Gastroesophageal sphincter (tissue), 4 donors: Measurements from ENCODE around the gene PTPN3. TPM values are rescaled to one million over a fixed set of nuclear protein-coding genes. Genes with fewer than 3 reads are reported as not detected.

Experiments
- ATAC-seq: fragments of 150-250 bp; one replicate; pipeline ENCODE4 v1.9.1; 2016; ENCODE audit warnings: mild to moderate bottlenecking, moderate library complexity
- H3K27ac ChIP-seq, 4 donors: fragments of 200-600 bp; sonication (generic) in 3 of 4; 1 replicate in 3 of 4; 2 replicates in 1 of 4; pipeline ENCODE4 v1.5.1; 2016 to 2019
- H3K27me3 ChIP-seq: fragments of 200-600 bp; sonication (generic); one replicate; pipeline ENCODE4 v1.5.1; 2019
- H3K36me3 ChIP-seq, 2 donors: fragments of 200-600 bp; sonication (generic); one replicate each; pipeline ENCODE4 v1.5.1; 2019; ENCODE audit warnings: control low read depth in 1 of 2
- H3K4me1 ChIP-seq, 3 donors: fragments of 200-600 bp; sonication (generic); 1 replicate in 2 of 3; 2 replicates in 1 of 3; pipeline ENCODE4 v1.5.1; 2016 to 2019; ENCODE audit warnings: control low read depth in 2 of 3
- H3K4me3 ChIP-seq, 2 donors: fragments of 200-600 bp; sonication (generic); one replicate each; pipeline ENCODE4 v1.5.1; 2019; ENCODE audit warnings: mild to moderate bottlenecking in 1 of 2, moderate library complexity in 1 of 2
- H3K9me3 ChIP-seq, 3 donors: fragments of 200-600 bp; sonication (generic); one replicate each; pipeline ENCODE4 v1.5.1; 2017 to 2019; ENCODE audit warnings: control low read depth in 2 of 3
- CTCF ChIP-seq, 4 experiments: fragments of 200-600 bp in 2 of 4; fragments of 450-650 bp in 2 of 4; sonication (generic) in 1 of 4; IDR thresholded peaks; one replicate each; pipeline ENCODE4 v1.5.1; 2017 to 2019; ENCODE audit warnings: antibody characterized with exemption in 4 of 4, mild to moderate bottlenecking in 2 of 4, moderate library complexity in 2 of 4
- EP300 ChIP-seq: sonication (generic); formaldehyde crosslinking; IDR thresholded peaks from one replicate; pipeline ENCODE4 v1.6.1; 2017; ENCODE audit warnings: antibody characterized with exemption, mild to moderate bottlenecking
- POLR2A ChIP-seq, 2 donors: fragments of 450-650 bp; IDR thresholded peaks; one replicate each; pipeline ENCODE4 v1.6.1; 2017; ENCODE audit warnings: antibody characterized with exemption in 2 of 2, mild to moderate bottlenecking in 2 of 2, moderate library complexity in 1 of 2
- POLR2AphosphoS5 ChIP-seq: sonication (generic); formaldehyde crosslinking; IDR thresholded peaks from one replicate; pipeline ENCODE4 v1.6.1; 2017; ENCODE audit warnings: antibody characterized with exemption
- WGBS, 2 donors: methylation state at CpG; one replicate each; pipeline ENCODE4 v1.1.5; 2018; ENCODE audit warnings: low coverage in 1 of 2; 5-methylcytosine and 5-hydroxymethylcytosine counted together
- total RNA-seq, 4 donors: library from RNA; depleted of rRNA; stranded (reverse); fragments of >200 nt; gene quantifications; one replicate each; pipeline ENCODE4 v1.1.0, GENCODE V29; 2016

Gene PTPN3
- total RNA-seq, 4 donors from 2014 or later, result 1.2 to 3.4 (median 1.6) TPM

GRCh38 chr9:109491590-109491989 is 6.5 kb downstream of the PTPN3 start:
- no peak overlapping the region for H3K4me3 ChIP-seq
- no peak for ATAC-seq
- no peak for TF ChIP-seq EP300
- TF ChIP-seq CTCF (IDR thresholded peaks at IDR 0.05), result no peak
- no peak for TF ChIP-seq POLR2A (IDR thresholded peaks at IDR 0.05)
- TF ChIP-seq POLR2AphosphoS5, result no peak
- no peaks in the 10 kb centered on the region for H3K9me3 ChIP-seq
- H3K36me3 ChIP-seq, result no peaks in the 10 kb centered on the region
- WGBS, 2 donors, result 64 to 71% methylated on average over 1 to 2 of the region's 2 CpGs
- H3K4me1 ChIP-seq, result no peaks in the 10 kb centered on the region
- H3K27ac ChIP-seq, result no peak overlapping the region
- H3K27me3 ChIP-seq, result peaks cover 28% of the 10 kb centered on the region

- TF ChIP-seq EP300 (no peak), POLR2AphosphoS5 (no peak), CTCF (IDR thresholded peaks at IDR 0.05) (no peak), POLR2A (IDR thresholded peaks at IDR 0.05) (no peak)
- H3K4me3 ChIP-seq, result no peak overlapping the region
- no peaks in the 10 kb centered on the region for H3K36me3 ChIP-seq
- H3K4me1 ChIP-seq, result no peaks in the 10 kb centered on the region
- 72 to 89% methylated on average over 5 to 7 of the region's 7 CpGs for WGBS, 2 donors
- no peaks in the 10 kb centered on the region for H3K9me3 ChIP-seq
- no peak overlapping the region for H3K27ac ChIP-seq
- peaks cover 5% of the 10 kb centered on the region for H3K27me3 ChIP-seq
- ATAC-seq, result no peak
Observed at GRCh38 chr9:109488791-109489492, 9.2 kb downstream of the PTPN3 start.

- Histone ChIP-seq H3K4me3 (no peak overlapping the region), H3K4me1 (no peaks in the 10 kb centered on the region), H3K27me3 (no peaks in the 10 kb centered on the region), H3K27ac (no peak overlapping the region), H3K36me3 (no peaks in the 10 kb centered on the region), H3K9me3 (no peaks in the 10 kb centered on the region)
- TF ChIP-seq POLR2A (IDR thresholded peaks at IDR 0.05) (no peak), CTCF (IDR thresholded peaks at IDR 0.05) (no peak), EP300 (no peak), POLR2AphosphoS5 (no peak)
- 46 to 72% methylated on average over 3 to 4 of the region's 4 CpGs for WGBS, 2 donors
- no peak for ATAC-seq
Observed at GRCh38 chr9:109488351-109488750, 9.8 kb downstream of the PTPN3 start.

- H3K4me1 ChIP-seq, result no peaks in the 10 kb centered on the region
- H3K9me3 ChIP-seq, result no peaks in the 10 kb centered on the region
- WGBS, 2 donors, result 40 to 65% methylated on average over 1 to 7 of the region's 7 CpGs
- no peaks in the 10 kb centered on the region for H3K27me3 ChIP-seq
- ATAC-seq, result no peak
- H3K27ac ChIP-seq, result no peak overlapping the region
- TF ChIP-seq CTCF (IDR thresholded peaks at IDR 0.05) (no peak), POLR2A (IDR thresholded peaks at IDR 0.05) (no peak), POLR2AphosphoS5 (no peak), EP300 (no peak)
- no peaks in the 10 kb centered on the region for H3K36me3 ChIP-seq
- H3K4me3 ChIP-seq, result no peak overlapping the region
Observed at GRCh38 chr9:109487247-109487646, 10.9 kb downstream of the PTPN3 start.

GRCh38 chr9:109483744-109484429 is 14.2 kb downstream of the PTPN3 start:
- no peak overlapping the region for H3K27ac ChIP-seq
- WGBS, 2 donors, result 79 to 100% methylated on average over 4 to 8 of the region's 14 CpGs
- no peak for ATAC-seq
- H3K36me3 ChIP-seq, result no peaks in the 10 kb centered on the region
- no peak overlapping the region for H3K4me3 ChIP-seq
- no peaks in the 10 kb centered on the region for H3K4me1 ChIP-seq
- no peaks in the 10 kb centered on the region for H3K27me3 ChIP-seq
- H3K9me3 ChIP-seq, result no peaks in the 10 kb centered on the region
- TF ChIP-seq EP300 (no peak), POLR2A (IDR thresholded peaks at IDR 0.05) (no peak), CTCF (IDR thresholded peaks at IDR 0.05) (no peak)
